ENCODE results near the gene MDM2.

- TF ChIP-seq RAD21 (conservative IDR thresholded peaks at IDR 0.05 in 1 of 2, IDR thresholded peaks at IDR 0.05 in 1 of 2) (no peak), POLR2A (IDR thresholded peaks at IDR 0.05; ENCODE audit: low read length) (no peak), EHMT2 (IDR thresholded peaks at IDR 0.05; ENCODE audit: low read depth) (no peak), SREBF2 (IDR thresholded peaks at IDR 0.05) (no peak), EP300 (IDR thresholded peaks at IDR 0.05) (no peak), ZFP36 (IDR thresholded peaks at IDR 0.05; ENCODE audit: borderline replicate concordance, partially characterized antibody) (no peak), CTCF (IDR thresholded peaks at IDR 0.05) (no peak), FOSL2 (IDR thresholded peaks at IDR 0.05) (no peak), FOSL2 (CRISPR knock-in tag; IDR thresholded peaks at IDR 0.05) (no peak), REST (IDR thresholded peaks at IDR 0.05) (no peak), E2F6 (IDR thresholded peaks at IDR 0.05; ENCODE audit: borderline replicate concordance, low read depth) (no peak), CHD2 (IDR thresholded peaks at IDR 0.05; ENCODE audit: low read length, partially characterized antibody) (no peak)
Measured at GRCh38 chr12:68893201-68893600, 85.2 kb downstream of the MDM2 start.
